A549 (cell line): Measurements from ENCODE around the gene EXOC1. TPM values are rescaled to one million over a fixed set of nuclear protein-coding genes. Genes with fewer than 3 reads are reported as not detected.

ENCODE experiments used
- ATAC-seq, 2 experiments: fragments of 200-7000 bp in 1 of 2; fragments of >200 bp in 1 of 2; cut with Nextera tagmentation in 1 of 2; cut with Tn5 transposase in 1 of 2; 3 replicates each; pipeline versions ENCODE4 v1.8.0 to v1.9.1; 2018 to 2020; ENCODE audit warnings: mild to moderate bottlenecking in 1 of 2, moderate library complexity in 1 of 2
- CTCF ChIA-PET: fragments of 300-600 bp; sonication (Branson Sonifier 250); formaldehyde crosslinking; extraction: SDS; loops from one replicate; lab custom pipeline; 2021; ENCODE audit warnings: antibody characterized with exemption, inconsistent platforms; lab: Yijun Ruan, JAX
- POLR2A ChIA-PET: fragments of 350-600 bp; formaldehyde crosslinking; extraction: SDS; loops from one replicate; lab custom pipeline; 2021; ENCODE audit warnings: antibody characterized with exemption, inconsistent platforms; lab: Yijun Ruan, JAX
- DNase-seq, 2 experiments: peaks; one replicate each; pipeline versions ENCODE4 v3.0.0 to v3.0.0-alpha.2; 2011 to 2016; ENCODE audit warnings: low read depth in 1 of 2, low spot score in 1 of 2
- FAIRE-seq: peaks from 2 replicates; lab custom pipeline; 2011; peaks lifted over from hg19 to GRCh38; lab: Jason Lieb, UNC
- H3K27ac ChIP-seq, 2 experiments: fragments of >200 bp; sonication (Bioruptor Twin); formaldehyde crosslinking; 3 replicates each; pipeline ENCODE4 v1.5.1; 2016 to 2017
- H3K4me1 ChIP-seq: fragments of >200 bp; sonication (Bioruptor Twin); formaldehyde crosslinking; 3 replicates; pipeline ENCODE4 v1.6.1; 2016
- H3K4me2 ChIP-seq: fragments of >200 bp; sonication (Bioruptor Twin); formaldehyde crosslinking; 3 replicates; pipeline ENCODE4 v1.6.1; 2016
- H3K4me3 ChIP-seq: fragments of >200 bp; sonication (Bioruptor Twin); formaldehyde crosslinking; 3 replicates; pipeline ENCODE4 v1.5.1; 2016
- H3K9me3 ChIP-seq: fragments of >200 bp; sonication (Bioruptor Twin); formaldehyde crosslinking; 3 replicates; pipeline ENCODE4 v1.6.1; 2016
- ATOH8 ChIP-seq: fragments of 250-450 bp; sonication (Bioruptor Pico); IDR thresholded peaks from 2 replicates; pipeline ENCODE4 v1.5.0; 2020; ENCODE audit warnings: low read depth, mild to moderate bottlenecking, moderate library complexity
- BCL3 ChIP-seq: fragments of >200 bp; sonication (Bioruptor Twin); formaldehyde crosslinking; IDR thresholded peaks from 3 replicates; pipeline ENCODE4 v1.6.1; 2016
- CHD2 ChIP-seq: fragments of 150-350 bp; IDR thresholded peaks from 2 replicates; pipeline ENCODE4 v1.6.1; 2014; ENCODE audit warnings: low read length; ENCODE audit not compliant: partially characterized antibody
- CTCF ChIP-seq: fragments of >200 bp; sonication (Bioruptor Twin); formaldehyde crosslinking; IDR thresholded peaks from 3 replicates; pipeline ENCODE4 v1.5.1; 2016
- E2F6 ChIP-seq: IDR thresholded peaks from 2 replicates; pipeline ENCODE4 v1.6.1; 2012; ENCODE audit warnings: low read depth, borderline replicate concordance
- EP300 ChIP-seq, 2 experiments: fragments of >200 bp; sonication (Bioruptor Twin); formaldehyde crosslinking; IDR thresholded peaks; 2 replicates in 1 of 2; 3 replicates in 1 of 2; pipeline ENCODE4 v1.6.1; 2016 to 2017
- HEYL ChIP-seq: fragments of 250-450 bp; sonication (Bioruptor Pico); IDR thresholded peaks from 2 replicates; pipeline ENCODE4 v1.8.0; 2021; ENCODE audit warnings: mild to moderate bottlenecking, moderate library complexity
- HOXA7 ChIP-seq: fragments of 250-450 bp; sonication (Bioruptor Pico); IDR thresholded peaks from 2 replicates; pipeline ENCODE4 v1.5.0; 2020; ENCODE audit warnings: mild to moderate bottlenecking, moderate library complexity
- JUNB ChIP-seq: fragments of >200 bp; sonication (Bioruptor Twin); formaldehyde crosslinking; IDR thresholded peaks from 2 replicates; pipeline ENCODE4 v1.6.1; 2016
- KDM1A ChIP-seq: fragments of 200-600 bp; sonication (generic); IDR thresholded peaks from 2 replicates; pipeline ENCODE4 v1.6.1; 2016; ENCODE audit warnings: low read depth, mild to moderate bottlenecking
- KDM5A ChIP-seq: fragments of 200-600 bp; sonication (generic); IDR thresholded peaks from 2 replicates; pipeline ENCODE4 v1.6.1; 2016; ENCODE audit warnings: antibody characterized with exemption, mild to moderate bottlenecking
- PHF8 ChIP-seq: fragments of 200-600 bp; sonication (generic); IDR thresholded peaks from 2 replicates; pipeline ENCODE4 v1.6.1; 2016; ENCODE audit warnings: low read depth, mild to moderate bottlenecking, antibody characterized with exemption, moderate library complexity, borderline replicate concordance
- POLR2A ChIP-seq: IDR thresholded peaks from 2 replicates; pipeline ENCODE4 v1.6.1; 2012; ENCODE audit warnings: mild to moderate bottlenecking, low read length
- RARB ChIP-seq: fragments of 250-450 bp; sonication (Bioruptor Pico); IDR thresholded peaks from 2 replicates; pipeline ENCODE4 v1.8.0; 2021; ENCODE audit warnings: mild to moderate bottlenecking, moderate library complexity
- RCOR1 ChIP-seq: fragments of 150-350 bp; IDR thresholded peaks from 2 replicates; pipeline ENCODE4 v1.6.1; 2014; ENCODE audit warnings: antibody characterized with exemption, low read length, low read depth
- TFCP2L1 ChIP-seq: fragments of 250-450 bp; sonication (Bioruptor Pico); IDR thresholded peaks from 2 replicates; pipeline ENCODE4 v1.5.0; 2021; ENCODE audit warnings: mild to moderate bottlenecking
- WGBS: methylation state at CpG from one replicate; pipeline ENCODE4 v1.1.6; 2017; ENCODE audit errors: missing lambda C conversion rate; 5-methylcytosine and 5-hydroxymethylcytosine counted together
- polyA plus RNA-seq, 4 experiments: library from polyadenylated mRNA; depleted of rRNA in 3 of 4; stranded (reverse); fragments of >200 nt; fragmentation: RNase III in 1 of 4; extraction: RNeasy Plus Mini Kit Qiagen cat#74134 plus additional on column Dnase treatment in 1 of 4; gene quantifications; 2 replicates in 3 of 4; 3 replicates in 1 of 4; pipeline ENCODE4 v1.2.3, GENCODE V29; 2011 to 2017

EXOC1 gene
- polyA plus RNA-seq, 2 of the 4 experiments (the other 2 are of a cell fraction) = 12.8 to 22.4 TPM

- no peak for TF ChIP-seq TFCP2L1 (CRISPR knock-in tag)
- TF ChIP-seq E2F6 = no peak
- no peak for TF ChIP-seq BCL3
- no peak for TF ChIP-seq RARB
- TF ChIP-seq JUNB = no peak
- no peak for TF ChIP-seq KDM1A
- no peak for TF ChIP-seq PHF8
- TF ChIP-seq ATOH8 (CRISPR knock-in tag) = no peak
- no peak for TF ChIP-seq KDM5A
- no peak for TF ChIP-seq POLR2A
- TF ChIP-seq RCOR1 = no peak
- no peak for TF ChIP-seq CHD2
- Histone ChIP-seq H3K27ac (no peak overlapping the region), H3K9me3 (no peaks in the 10 kb centered on the region), H3K4me2 (no peak overlapping the region), H3K4me3 (no peak overlapping the region), H3K4me1 (no peaks in the 10 kb centered on the region)
- ChIA-PET POLR2A (no interaction called here), CTCF (interaction anchor here (1.1 kb wide), 1 partner anchor 21 kb away, joined by 3 read pairs; the partner anchor contains the start of gene CEP135)
- 53% methylated on average over 2 of the region's 2 CpGs for WGBS
- FAIRE-seq = no peak
- DNase-seq = no peak
- no peak for ATAC-seq
These were observed 74.5 kb downstream of the EXOC1 start for GRCh38 chr4:55927803-55928437.

GRCh38 chr4:55928846-55929245 lies 75.4 kb downstream of the EXOC1 start:
- no peak overlapping the region for H3K4me3 ChIP-seq
- no peak overlapping the region for H3K4me2 ChIP-seq
- DNase-seq = no peak
- H3K4me1 ChIP-seq = no peaks in the 10 kb centered on the region
- no peaks in the 10 kb centered on the region for H3K9me3 ChIP-seq
- no peak for TF ChIP-seq CTCF
- TF ChIP-seq EP300 (IDR thresholded peaks at IDR 0.05) = no peak
- no peak for TF ChIP-seq PHF8
- TF ChIP-seq, all 56 proteins: peak for 0
- 15% methylated on average over 1 of the region's 1 CpG for WGBS
- H3K27ac ChIP-seq = no peak overlapping the region
- POLR2A ChIA-PET = no interaction called here
- no peak for FAIRE-seq
- ATAC-seq = no peak
- CTCF ChIA-PET = interaction anchor here (1.1 kb wide), 1 partner anchor 20 kb away, joined by 3 read pairs; the partner anchor contains the start of gene CEP135

- DNase-seq = no peak
- H3K4me2 ChIP-seq = no peak overlapping the region
- 68% methylated on average over 2 of the region's 2 CpGs for WGBS
- POLR2A ChIA-PET = no interaction called here
- H3K4me3 ChIP-seq = no peak overlapping the region
- no peak overlapping the region for H3K27ac ChIP-seq
- H3K4me1 ChIP-seq = no peaks in the 10 kb centered on the region
- ATAC-seq = no peak
- no peak for FAIRE-seq
- TF ChIP-seq E2F6 (no peak), KDM5A (no peak), POLR2A (no peak), JUNB (no peak), HEYL (CRISPR knock-in tag) (no peak), HOXA7 (no peak)
- CTCF ChIA-PET = interaction anchor here (0.8 to 1.9 kb wide), 3 partner anchors 17 to 174 kb away, joined by 3 to 6 read pairs (median 3); partner anchors contain the start of gene CEP135
- H3K9me3 ChIP-seq = no peaks in the 10 kb centered on the region
These were observed 77.6 kb downstream of the EXOC1 start for GRCh38 chr4:55931043-55931442.
